ENCODE data around the gene OSGEP.

The OSGEP gene

DNA sequence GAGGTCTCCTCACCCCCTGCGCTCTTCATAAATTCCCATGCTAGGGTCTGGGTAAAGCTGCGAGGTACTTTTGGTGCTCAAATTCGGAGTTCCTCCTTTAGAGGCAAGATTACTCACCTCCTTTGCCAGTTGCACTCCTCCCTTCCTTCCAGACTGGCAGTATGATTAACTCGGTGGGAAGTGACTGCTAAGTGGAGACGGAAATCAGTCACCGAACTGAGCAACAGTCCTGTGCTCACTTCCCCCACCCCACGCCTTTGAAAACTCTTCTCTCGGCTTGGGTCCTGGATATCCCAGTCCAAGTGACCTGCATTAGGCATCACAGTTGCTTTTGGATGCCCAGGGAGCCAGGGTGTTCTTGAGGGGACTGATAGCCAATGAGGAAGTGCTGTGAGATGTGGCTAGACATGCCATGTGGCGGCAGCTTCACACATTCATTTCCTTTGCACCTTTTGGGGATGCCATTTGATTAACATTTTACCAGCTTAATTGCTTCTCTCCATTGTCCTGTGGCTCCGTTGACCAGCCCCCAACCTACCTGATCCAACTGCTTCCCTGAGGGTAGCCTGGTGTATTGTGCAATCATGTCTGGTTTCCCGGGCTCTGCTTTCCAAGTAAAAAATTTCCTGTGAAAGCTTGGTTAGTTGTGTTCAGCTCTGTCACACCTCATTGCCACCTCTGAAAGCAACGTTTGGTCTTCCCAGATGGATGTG is 15.4 kb upstream of the OSGEP start:
- peak; percentile 86 for TF ChIP-seq MYC (IDR thresholded peaks at IDR 0.05; ENCODE audit: low read depth, low read length)
- peak; percentile 88 for TF ChIP-seq MAX (IDR thresholded peaks at IDR 0.05; ENCODE audit: low read depth, low read length)
- TF ChIP-seq POLR2A (IDR thresholded peaks at IDR 0.05; ENCODE audit: extremely low read depth, insufficient read length): no peak
- peak; percentile 88 for DNase-seq (ENCODE audit: low read depth)
- peak overlapping the region; percentile 89 for H3K4me3 ChIP-seq (ENCODE audit: low read depth, low read length)

- peak; percentile 94 for DNase-seq (ENCODE audit: low read depth)
- TF ChIP-seq MAX (IDR thresholded peaks at IDR 0.05; ENCODE audit: low read depth, low read length) (peak; percentile 41), CTCF (IDR thresholded peaks at IDR 0.05; ENCODE audit: low read depth, low read length) (no peak), MYC (IDR thresholded peaks at IDR 0.05; ENCODE audit: low read depth, low read length) (no peak; the same call in 1 of the 2 replicates), POLR2A (IDR thresholded peaks at IDR 0.05; ENCODE audit: extremely low read depth, insufficient read length) (peak; percentile 100)
- peak within 1 kb of the TSS; percentile 89 for H3K4me3 ChIP-seq (ENCODE audit: low read depth, low read length)
These were observed 14.8 kb upstream of the OSGEP start, which contains the start of gene PNP for GRCh38 chr14:20469242-20469889. Gene PNP, plus strand, starts transcription at chr14:20469406. Its CDS starts 119 bp downstream, at chr14:20469525.

- DNase-seq (ENCODE audit: low read depth): no peak
- H3K4me3 ChIP-seq (ENCODE audit: low read depth, low read length): peak overlapping the region; percentile 89
- no peak for TF ChIP-seq POLR2A (IDR thresholded peaks at IDR 0.05; ENCODE audit: extremely low read depth, insufficient read length)
- no peak for TF ChIP-seq MAX (IDR thresholded peaks at IDR 0.05; ENCODE audit: low read depth, low read length)
- TF ChIP-seq CTCF (IDR thresholded peaks at IDR 0.05; ENCODE audit: low read depth, low read length): no peak
- TF ChIP-seq MYC (IDR thresholded peaks at IDR 0.05; ENCODE audit: low read depth, low read length): no peak; the same call in 1 of the 2 replicates
These were observed 14.2 kb upstream of the OSGEP start for GRCh38 chr14:20468764-20469241.

GRCh38 chr14:20461225-20462141 is 6.9 kb upstream of the OSGEP start, which contains the start of gene PIP4P1:
Gene PIP4P1, minus strand, starts transcription at chr14:20461434. Its CDS starts 109 bp downstream, at chr14:20461325.
- peak within 1 kb of the TSS; percentile 92 for H3K4me3 ChIP-seq (ENCODE audit: low read depth, low read length)

More at GRCh38 chr14:20461225-20462141, 6.9 kb upstream of the OSGEP start, which contains the start of gene PIP4P1:
- DNase-seq (ENCODE audit: low read depth): peak; percentile 100
- TF ChIP-seq POLR2A (IDR thresholded peaks at IDR 0.05; ENCODE audit: extremely low read depth, insufficient read length) (peak; percentile 68), MYC (IDR thresholded peaks at IDR 0.05; ENCODE audit: low read depth, low read length) (peak; percentile 88), CTCF (IDR thresholded peaks at IDR 0.05; ENCODE audit: low read depth, low read length) (no peak), MAX (IDR thresholded peaks at IDR 0.05; ENCODE audit: low read depth, low read length) (peak; percentile 100)

Data from NB4 (cell line).